ENCODE data around the gene IFT122. TPM values are rescaled to one million over a fixed set of nuclear protein-coding genes. Genes with fewer than 3 reads are reported as not detected.
A peak's percentile ranks its signal among the peaks of the same experiment; 100 is the strongest.

Gene IFT122
- polyA plus RNA-seq, 1 experiment, result 27.8 TPM

DNA sequence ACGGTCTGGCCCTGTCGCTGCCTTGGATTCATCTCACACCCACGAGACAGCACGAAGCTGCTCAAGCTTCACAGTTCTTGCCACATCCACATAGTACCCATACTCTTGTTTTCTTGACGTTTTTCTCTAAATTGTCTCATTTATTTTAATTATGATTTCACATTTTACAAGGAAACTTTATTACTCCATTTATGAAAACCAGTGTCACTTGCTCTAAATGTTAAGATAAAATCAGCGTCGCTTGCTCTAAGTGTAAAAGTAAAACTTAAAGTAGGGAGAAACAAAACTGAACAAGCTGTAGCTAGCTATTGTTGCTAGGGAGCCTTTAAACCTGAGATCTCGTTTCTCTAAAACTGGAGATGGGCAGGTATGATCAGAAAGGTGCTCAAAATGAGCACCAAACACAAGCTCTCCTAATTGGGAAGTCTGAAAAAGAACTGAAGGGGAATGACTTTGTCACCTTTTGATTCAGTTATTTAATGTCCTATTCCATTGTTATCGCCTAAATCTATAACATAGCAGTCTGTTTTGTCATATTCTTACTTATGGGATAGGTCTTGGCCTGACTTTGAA is 680 bp downstream of the IFT122 start:
- ChIA-PET POLR2A (no interaction called here), CTCF (interaction anchor here (0.7 to 3.0 kb wide), 5 partner anchors 24 to 501 kb away, joined by 3 to 8 read pairs (median 3); a partner anchor contains a TSS)
- no peak for TF ChIP-seq CTCF (IDR thresholded peaks at IDR 0.05; ENCODE audit: insufficient read depth, low read depth, low read length)
- H3K36me3 ChIP-seq (ENCODE audit: control insufficient read depth, insufficient read depth, low read length), result peaks cover 2% of the 10 kb centered on the region; the same call in 1 of the 2 replicates
- no peaks in the 10 kb centered on the region for H3K27me3 ChIP-seq (ENCODE audit: control insufficient read depth, insufficient read depth, low read length)
- DNase-seq (ENCODE audit: low read depth), result no peak
- H3K4me3 ChIP-seq (ENCODE audit: low read depth, low read length), result peak overlapping the region; percentile 78

- peak overlapping the region; percentile 78 for H3K4me3 ChIP-seq (ENCODE audit: low read depth, low read length)
- no peak for DNase-seq (ENCODE audit: low read depth)
- H3K27me3 ChIP-seq (ENCODE audit: control insufficient read depth, insufficient read depth, low read length), result no peaks in the 10 kb centered on the region
- peaks cover 2% of the 10 kb centered on the region; the same call in 1 of the 2 replicates for H3K36me3 ChIP-seq (ENCODE audit: control insufficient read depth, insufficient read depth, low read length)
- POLR2A ChIA-PET, result interaction anchor here (0.6 to 0.7 kb wide), 2 partner anchors 256 to 451 kb away, joined by 3 read pairs; no protein-coding TSS in a partner anchor
- no peak for TF ChIP-seq CTCF (IDR thresholded peaks at IDR 0.05; ENCODE audit: insufficient read depth, low read depth, low read length)
- CTCF ChIA-PET, result interaction anchor here (1.0 to 1.5 kb wide), 3 partner anchors 58 to 501 kb away, joined by 3 to 4 read pairs (median 4); a partner anchor contains a TSS
Observed at GRCh38 chr3:129441215-129441614, 1.2 kb downstream of the IFT122 start.

GRCh38 chr3:129441782-129442181 is 1.8 kb downstream of the IFT122 start:
- TF ChIP-seq CTCF (IDR thresholded peaks at IDR 0.05; ENCODE audit: insufficient read depth, low read depth, low read length), result 0 out of 2 replicates have a peak, but pooled peaks have one; percentile 23
- ChIA-PET CTCF (interaction anchor here (1.0 to 1.5 kb wide), 3 partner anchors 59 to 500 kb away, joined by 3 to 4 read pairs (median 4); a partner anchor contains a TSS), POLR2A (interaction anchor here (0.6 to 0.7 kb wide), 2 partner anchors 256 to 451 kb away, joined by 3 read pairs; no protein-coding TSS in a partner anchor)
- DNase-seq (ENCODE audit: low read depth), result peak; percentile 26
- peak overlapping the region; percentile 7; the same call in 1 of the 2 replicates for H3K4me3 ChIP-seq (ENCODE audit: low read depth, low read length)
- no peaks in the 10 kb centered on the region for H3K27me3 ChIP-seq (ENCODE audit: control insufficient read depth, insufficient read depth, low read length)
- H3K36me3 ChIP-seq (ENCODE audit: control insufficient read depth, insufficient read depth, low read length), result 0 out of 2 replicates have a peak, but pooled peaks cover 1% of the 10 kb centered on the region

- ChIA-PET CTCF (interaction anchor here (1.1 kb wide), 1 partner anchor 185 kb away, joined by 3 read pairs; no protein-coding TSS in a partner anchor), POLR2A (no interaction called here)
- TF ChIP-seq CTCF (IDR thresholded peaks at IDR 0.05; ENCODE audit: insufficient read depth, low read depth, low read length), result no peak
- Histone ChIP-seq H3K4me3 (ENCODE audit: low read depth, low read length) (no peak overlapping the region), H3K36me3 (ENCODE audit: control insufficient read depth, insufficient read depth, low read length) (no peaks in the 10 kb centered on the region), H3K27me3 (ENCODE audit: control insufficient read depth, insufficient read depth, low read length) (no peaks in the 10 kb centered on the region)
- DNase-seq (ENCODE audit: low read depth), result no peak
Observed at GRCh38 chr3:129442486-129442885, 2.5 kb downstream of the IFT122 start.

DNA sequence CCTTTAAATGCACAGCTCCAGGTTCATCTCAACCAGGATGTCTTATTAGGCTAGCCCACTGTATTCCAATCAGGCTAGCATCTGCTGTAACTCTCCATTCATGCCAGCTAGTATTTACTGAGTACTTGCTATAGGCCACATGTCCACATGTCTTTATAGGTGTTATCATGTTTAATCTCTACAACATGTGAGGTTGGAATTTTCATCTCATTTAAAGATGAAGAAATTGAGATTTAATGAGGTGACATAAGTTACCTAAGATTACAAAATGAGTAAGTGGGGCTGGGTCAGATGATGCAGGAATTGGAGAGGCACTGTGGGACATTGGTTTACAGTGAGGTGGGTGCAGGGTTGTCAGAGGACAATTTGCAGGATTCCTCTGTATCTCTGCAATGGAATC is 2.9 kb downstream of the IFT122 start:
- ChIA-PET CTCF (interaction anchor here (1.1 kb wide), 1 partner anchor 184 kb away, joined by 3 read pairs; no protein-coding TSS in a partner anchor), POLR2A (no interaction called here)
- no peak for DNase-seq (ENCODE audit: low read depth)
- no peaks in the 10 kb centered on the region for H3K27me3 ChIP-seq (ENCODE audit: control insufficient read depth, insufficient read depth, low read length)
- TF ChIP-seq CTCF (IDR thresholded peaks at IDR 0.05; ENCODE audit: insufficient read depth, low read depth, low read length), result no peak
- no peak overlapping the region for H3K4me3 ChIP-seq (ENCODE audit: low read depth, low read length)
- H3K36me3 ChIP-seq (ENCODE audit: control insufficient read depth, insufficient read depth, low read length), result no peaks in the 10 kb centered on the region
